Activated T-helper 1 cell treated with anti-CD3 and anti-CD28 coated beads, Interleukin-2, amount 50 U/mL, for 16 hours (primary cell): ENCODE results near the gene MARCHF7.
"Not testable (repeated sequence)": the region's sequence is repeated elsewhere in the genome, so short reads cannot be mapped to it uniquely, and the experiment has no call there.

Experiments used
- DNase-seq, 2 donors: peaks; one replicate each; pipeline ENCODE4 v3.0.0-alpha.2; 2020; ENCODE audit warnings: low read depth in 1 of 2, low spot score in 1 of 2

The MARCHF7 gene

DNA sequence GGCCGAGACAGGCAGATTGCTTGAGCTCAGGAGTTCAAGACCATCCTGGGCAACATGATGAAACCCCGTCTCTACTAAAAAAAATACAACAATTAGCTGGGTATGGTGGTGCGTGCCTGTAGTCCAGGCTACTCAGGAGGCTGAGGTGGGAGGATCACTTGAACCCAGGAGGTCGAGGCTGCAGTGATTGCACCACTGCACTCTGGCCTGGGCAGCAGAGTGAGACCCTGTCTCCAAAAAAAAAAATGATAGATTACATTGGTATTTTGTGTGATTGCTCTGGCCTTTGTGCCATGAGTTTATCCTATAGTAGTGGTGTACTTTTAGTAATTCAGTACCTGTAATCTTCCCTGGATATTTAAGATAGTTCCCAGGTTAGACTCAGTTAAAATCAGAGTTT lies 4.1 kb downstream of the MARCHF7 start:
- not testable (repeated sequence) for DNase-seq

DNA sequence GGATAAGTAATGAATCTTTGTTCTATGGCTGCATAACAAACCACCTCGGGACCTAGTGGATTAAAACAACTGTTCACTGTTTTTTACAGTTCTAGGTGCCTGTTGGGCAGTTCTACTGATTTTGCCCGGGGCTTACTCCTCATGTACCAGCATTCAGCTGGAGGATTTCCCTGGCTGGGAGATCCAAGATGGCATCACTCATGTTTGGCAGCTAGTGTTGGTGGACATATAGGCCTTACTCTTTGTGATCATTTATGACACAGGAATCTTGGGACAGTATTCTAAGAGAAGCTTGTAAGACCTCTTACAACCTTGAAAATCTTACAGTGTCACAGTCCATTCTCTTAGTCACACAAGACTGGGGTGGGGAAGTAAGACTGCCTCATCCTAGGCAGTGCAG lies 4.6 kb downstream of the MARCHF7 start:
- DNase-seq, result no peak

DNA sequence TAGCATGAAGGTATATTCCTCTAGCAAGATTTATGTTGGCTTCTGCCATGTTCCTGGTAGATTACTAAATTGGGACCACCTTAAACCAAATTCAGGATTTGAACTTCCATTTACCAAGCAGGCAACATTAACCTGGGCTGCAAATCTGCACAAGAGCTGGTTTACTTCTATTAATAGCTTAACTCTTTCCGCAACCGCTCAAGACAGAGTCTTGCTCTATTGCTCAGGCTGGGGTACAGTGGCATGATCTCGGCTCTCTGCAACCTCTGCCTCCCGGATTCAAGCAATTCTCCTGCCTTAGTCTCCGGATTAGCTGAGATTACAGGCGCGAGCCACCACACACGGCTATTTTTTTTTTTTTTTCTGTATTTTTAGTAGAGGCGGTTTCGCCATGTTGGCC lies 8.4 kb downstream of the MARCHF7 start:
- no peak for DNase-seq

DNA sequence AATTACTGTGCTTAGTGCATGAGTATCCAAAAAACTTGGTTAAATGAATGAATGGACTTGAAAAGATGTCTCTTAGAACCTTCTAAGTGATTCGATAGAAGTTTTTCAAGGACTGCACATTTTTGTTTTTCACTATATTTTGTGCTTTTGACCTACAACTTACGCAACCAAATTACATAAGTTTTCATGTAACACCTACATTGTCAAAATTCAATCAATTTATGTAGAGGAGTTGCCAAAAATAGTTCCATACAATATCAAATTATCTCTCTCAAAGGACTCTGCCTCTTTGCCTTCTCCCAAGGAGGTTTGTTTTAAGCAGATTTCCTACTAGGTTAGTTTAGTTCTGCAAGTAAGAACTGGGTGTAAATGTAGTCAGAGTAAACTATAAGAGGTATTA lies 10.3 kb downstream of the MARCHF7 start:
- DNase-seq, result no peak

DNA sequence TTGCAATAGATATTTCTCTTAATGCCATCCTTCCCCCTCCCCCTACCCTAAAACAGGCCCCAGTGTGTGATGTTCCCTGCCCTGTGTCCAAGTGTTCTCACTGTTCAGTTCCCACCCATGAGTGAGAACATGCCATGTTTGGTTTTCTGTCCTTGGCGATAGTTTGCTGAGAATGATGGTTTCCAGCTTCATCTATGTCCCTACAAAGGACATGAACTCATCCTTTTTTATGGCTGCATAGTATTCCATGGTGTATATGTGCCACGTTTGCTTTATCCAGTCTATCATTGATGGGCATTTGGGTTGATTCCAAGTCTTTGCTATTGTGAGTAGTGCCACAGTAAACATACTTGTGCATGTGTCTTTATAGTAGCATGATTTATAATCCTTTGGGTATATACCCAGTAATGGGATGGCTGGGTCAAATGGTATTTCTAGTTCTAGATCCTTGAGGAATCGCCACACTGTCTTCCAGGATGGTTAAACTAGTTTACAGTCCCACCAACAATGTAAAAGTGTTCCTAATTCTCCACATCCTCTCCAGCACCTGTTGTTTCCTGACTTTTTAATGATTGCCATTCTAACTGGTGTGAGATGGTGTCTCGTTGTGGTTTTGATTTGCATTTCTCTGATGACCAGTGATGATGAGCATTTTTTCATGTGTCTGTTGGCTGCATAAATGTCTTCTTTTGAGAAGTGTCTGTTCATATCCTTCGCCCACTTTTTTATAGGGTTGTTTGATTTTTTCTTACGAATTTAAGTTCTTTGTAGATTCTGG lies 12.7 kb downstream of the MARCHF7 start:
- not testable (repeated sequence) for DNase-seq

DNA sequence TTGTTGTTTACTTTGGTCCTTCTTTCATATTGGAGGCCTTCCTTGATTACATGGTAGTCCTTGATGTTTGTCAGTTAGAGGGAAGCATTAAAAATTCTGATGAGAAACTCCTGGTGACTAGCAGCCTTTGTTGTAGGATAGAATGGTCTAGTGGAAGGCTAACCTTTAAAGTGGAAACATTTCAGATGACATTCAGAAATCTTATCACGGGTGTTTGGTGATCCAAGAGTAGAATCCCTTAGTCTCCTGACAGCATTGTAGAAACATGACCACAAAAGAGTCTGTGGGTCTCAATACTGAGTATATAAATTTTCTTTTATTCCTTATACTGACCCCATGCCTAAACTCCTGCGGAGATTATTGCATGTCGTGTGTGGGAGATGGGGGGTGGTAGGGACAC lies 13.4 kb downstream of the MARCHF7 start:
- no peak for DNase-seq

DNA sequence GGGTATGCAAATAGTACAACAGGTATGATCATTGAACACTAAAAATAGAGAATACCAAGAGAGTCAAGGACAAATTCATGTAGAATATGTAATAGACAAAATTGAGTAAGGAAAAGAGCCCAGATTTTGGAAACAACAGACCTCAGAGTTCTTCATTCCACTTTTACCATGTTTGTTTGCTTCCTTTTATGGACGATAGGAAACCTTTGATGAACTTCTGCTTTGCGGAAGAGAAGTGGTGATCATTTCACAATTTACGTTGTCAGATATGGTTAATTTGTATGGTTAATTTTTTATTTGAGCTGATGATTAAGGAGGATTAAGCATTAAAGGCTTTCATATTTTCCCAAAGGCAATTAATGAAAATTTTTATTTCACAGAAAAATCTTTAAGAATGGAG lies 16.3 kb downstream of the MARCHF7 start:
- no peak for DNase-seq

DNA sequence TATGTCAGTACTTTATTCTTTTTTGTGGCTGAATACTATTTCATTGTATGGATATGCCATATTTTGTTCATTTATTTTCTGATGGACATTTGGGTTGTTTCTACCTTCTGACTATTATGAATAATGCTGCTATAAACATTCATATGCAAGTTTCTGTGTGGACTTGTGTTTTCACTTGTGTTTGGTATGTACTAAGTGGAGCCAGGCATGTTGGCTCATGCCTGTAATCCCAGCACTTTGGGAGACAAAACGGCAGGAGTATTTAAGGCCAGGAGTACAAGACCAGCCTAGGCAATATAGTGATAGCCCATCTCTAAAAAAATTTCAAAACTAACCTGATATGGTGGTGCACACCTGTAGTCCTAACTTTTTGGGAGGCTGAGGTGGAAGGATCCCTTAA lies 23.3 kb downstream of the MARCHF7 start:
- DNase-seq, result no peak

DNA sequence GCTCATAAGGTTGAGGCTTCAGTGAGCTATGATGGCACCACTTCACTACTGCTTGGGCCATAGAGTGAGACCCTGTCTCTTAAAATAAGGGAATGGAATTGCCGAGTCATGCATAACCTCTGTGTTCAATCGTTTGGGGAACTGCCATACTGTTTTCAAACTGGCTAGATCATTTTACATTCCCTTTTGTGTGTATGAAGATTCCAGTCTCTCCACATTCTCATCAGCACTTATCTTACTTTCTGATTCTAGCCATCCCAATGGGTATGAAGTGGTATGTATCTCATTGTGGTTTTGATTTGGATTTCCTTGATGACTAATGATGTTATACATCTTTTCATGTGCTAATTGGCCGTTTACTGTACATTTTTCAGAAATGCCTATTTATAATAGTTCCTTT lies 23.7 kb downstream of the MARCHF7 start:
- no peak for DNase-seq

DNA sequence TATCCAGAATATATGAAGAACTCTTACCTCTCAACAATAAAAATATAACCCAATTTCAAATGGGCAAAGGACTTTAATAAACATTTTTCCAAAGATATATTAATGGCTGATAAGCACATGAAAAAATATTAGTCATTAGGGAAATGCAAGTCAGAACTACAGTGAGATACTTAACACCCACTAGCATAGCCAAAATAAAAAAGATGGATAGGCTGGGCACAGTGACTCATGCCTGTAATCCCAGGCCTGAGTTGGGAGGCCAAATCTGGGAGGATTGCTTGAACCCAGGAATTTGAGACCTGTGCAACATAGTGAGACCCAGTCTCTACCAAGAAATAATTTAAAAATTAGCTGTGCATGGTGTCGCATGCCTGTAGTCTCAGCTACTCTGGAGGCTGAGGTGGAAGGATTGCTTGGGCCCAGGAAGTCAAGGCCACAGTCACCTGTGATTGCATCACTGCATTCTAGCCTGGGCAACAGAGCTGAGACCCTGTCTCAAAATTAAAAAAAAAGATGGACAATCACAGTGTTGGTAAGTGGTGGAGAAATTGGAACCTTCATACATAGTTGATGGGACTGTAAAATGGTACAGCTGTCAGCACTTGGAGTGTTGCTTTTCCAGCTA lies 25.1 kb downstream of the MARCHF7 start:
- no peak for DNase-seq

DNA sequence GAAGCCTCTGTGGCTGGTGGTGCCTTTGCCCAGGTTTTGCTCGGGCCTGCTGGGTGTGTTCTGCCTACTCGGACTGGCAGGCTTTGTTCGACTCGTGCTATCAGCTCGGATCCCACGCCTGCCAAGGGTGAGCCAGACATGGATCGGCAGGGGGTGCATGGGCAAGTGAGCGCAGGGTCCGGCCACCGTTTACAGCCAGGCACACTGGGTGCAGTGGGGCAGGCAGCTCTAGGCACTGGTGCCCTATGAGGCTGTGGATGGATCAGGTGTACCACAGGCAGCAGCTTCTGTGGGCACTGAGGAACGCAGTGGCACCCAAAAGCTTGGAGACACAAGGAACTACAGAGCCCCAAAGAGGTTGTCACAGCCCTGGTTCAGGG lies 25.6 kb downstream of the MARCHF7 start:
- no peak for DNase-seq

DNA sequence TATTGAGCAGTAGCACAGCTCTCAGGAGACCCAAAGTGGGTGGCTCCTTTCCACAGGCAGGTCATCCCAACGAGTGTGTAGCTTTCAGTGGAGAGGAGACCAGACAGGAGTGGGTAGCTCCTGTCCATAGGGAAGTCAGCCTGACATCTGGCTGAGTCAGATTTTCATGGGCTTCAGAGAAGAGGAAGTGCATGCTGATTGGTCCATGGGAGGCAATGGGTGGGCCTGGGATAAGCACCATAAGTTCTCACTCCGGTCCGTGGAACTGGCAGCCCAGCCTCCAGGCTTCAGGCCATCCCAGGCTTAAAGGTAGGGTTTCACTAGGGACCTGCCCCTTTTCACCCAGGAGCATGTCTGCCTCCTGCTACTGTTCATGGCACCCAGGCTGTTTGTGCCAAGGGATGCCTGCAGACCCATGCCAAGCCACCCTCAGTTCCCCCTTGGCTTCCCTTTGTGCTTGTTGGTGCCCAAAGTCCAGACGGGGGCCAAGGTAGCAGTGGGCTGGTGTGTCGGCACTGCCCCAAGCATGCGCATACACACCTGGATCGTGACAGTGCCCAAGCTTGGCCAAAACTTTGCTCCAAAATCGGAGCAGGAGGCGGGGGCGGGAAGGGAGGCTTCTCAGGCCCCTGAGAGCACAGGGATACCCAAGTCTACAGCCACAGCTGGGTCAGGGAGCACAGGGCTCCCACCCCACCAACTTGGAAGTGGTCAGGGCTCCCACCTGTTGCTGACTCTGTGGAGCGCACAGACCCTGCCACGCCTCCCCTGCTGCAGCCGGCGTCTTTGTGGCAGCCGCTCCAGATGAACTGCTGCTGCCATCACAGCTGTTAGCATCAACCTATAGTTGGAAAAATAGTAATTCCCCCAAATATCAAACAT lies 26.4 kb downstream of the MARCHF7 start:
- no peak for DNase-seq

DNA sequence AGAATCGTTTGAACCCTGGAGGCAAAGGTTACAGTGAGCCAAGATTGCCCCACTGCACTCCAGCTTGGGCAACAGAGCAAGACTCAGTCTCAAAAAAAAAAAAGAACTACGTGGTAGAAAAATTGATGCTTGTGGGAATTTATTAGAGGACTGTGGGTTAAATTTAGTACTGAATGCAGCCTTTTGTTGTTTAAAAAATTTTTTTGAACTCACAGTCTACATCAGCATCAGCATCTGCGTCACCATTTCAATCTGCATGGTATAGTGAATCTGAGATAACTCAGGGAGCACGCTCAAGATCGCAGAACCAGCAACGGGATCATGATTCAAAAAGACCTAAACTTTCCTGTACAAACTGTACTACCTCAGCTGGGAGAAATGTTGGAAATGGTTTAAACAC lies 30.5 kb downstream of the MARCHF7 start:
- DNase-seq, result no peak

DNA sequence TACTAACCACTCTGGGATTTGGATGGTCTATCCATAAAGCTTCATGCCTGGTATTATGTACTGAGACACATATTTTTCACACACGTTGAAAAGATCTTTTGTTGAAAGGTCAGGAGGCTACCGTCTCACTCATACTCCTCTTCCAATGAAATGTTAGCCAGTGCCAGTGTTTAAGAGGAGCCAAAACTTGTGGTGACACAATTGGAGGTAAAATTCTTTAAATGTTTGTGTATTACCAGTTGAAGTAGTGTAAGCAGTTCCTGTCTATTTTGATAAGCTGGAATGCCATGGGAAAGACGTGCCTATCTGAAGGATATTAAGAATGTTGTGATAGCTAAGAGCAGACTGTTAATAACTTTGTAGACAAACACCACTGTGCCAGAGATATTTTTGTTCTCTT lies 32.1 kb downstream of the MARCHF7 start:
- no peak for DNase-seq

DNA sequence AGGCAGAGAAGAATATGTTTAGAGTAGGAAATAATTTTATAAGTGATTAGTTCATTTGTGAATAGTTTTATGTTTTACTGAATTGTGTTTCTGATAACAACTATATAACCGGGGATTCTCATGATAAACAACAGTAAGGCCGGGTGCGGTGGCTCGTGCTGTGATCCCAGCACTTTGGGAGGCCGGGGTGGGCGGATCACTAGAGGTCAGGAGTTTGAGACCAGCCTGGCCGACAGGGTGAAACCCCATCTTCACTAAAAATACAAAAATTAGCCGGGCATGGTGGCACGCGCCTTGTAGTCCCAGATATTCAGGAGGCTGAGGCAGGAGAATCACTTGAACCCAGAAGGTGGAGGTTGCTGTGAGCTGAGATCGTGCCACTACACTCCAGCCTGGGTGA lies 32.9 kb downstream of the MARCHF7 start:
- not testable (repeated sequence) for DNase-seq

DNA sequence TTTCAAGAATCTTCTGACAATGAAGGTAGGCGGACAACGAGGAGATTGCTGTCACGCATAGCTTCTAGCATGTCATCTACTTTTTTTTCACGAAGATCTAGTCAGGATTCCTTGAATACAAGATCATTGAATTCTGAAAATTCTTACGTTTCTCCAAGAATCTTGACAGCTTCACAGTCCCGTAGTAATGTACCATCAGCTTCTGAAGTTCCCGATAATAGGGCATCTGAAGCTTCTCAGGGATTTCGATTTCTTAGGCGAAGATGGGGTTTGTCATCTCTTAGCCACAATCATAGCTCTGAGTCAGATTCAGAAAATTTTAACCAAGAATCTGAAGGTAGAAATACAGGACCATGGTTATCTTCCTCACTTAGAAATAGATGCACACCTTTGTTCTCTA lies 35.8 kb downstream of the MARCHF7 start:
- no peak for DNase-seq

DNA sequence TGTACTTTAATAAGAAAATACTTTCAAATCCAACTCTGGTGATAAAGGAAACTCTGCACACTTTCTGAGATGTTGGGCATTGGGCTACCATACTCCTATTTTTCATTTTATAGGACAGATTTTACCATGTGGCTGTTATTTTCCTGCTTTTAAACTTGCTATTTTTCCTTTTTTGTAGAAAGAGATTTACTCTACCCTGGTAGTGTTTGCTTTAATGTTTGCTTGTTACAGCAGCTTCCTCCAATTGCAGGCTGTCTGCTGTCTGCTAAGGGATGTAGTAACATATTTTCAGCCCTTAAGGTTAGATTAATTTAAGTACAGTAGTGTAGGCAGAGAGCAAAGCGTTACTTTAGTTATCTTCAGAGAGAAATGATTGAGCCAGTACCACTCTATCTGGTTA lies 38.6 kb downstream of the MARCHF7 start:
- DNase-seq, result no peak

DNA sequence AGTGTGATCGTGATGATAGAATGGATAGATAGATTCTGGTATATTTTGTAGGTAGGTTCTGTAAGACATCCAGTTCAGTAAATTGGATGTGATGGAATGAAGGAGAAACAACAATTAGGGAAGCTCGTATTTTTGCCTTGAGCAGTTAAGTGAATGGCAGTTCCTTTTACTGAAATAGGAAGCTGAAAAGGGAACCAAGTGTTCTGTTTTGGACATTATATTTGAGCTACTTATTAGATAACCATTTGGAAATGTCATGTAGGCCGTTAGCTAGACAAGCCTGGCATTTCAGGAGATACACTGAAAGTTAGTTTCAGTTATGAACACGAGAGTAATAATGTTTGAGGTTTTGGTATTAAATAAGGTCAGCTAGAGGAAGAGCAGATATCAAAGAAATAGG lies 41.5 kb downstream of the MARCHF7 start:
- DNase-seq, result no peak

DNA sequence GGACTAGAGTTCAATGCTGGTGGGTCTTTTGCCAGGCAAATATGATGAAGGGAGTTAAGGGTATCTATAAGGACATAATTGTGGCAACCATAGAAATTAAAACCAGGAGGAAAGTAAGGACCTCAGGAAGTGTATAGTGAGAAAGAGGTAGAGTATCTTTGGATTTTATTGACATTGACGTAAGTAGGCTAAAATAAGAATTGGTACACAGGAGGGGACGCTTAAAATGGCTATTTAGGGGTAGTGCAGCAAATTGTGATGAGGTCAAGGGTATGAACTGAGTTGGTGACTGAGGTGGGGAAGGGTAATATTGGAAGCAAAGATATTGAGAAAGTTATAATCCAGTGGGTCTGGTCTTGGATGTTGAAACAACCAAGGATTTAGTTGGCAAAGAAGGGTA lies 42.7 kb downstream of the MARCHF7 start:
- no peak for DNase-seq

DNA sequence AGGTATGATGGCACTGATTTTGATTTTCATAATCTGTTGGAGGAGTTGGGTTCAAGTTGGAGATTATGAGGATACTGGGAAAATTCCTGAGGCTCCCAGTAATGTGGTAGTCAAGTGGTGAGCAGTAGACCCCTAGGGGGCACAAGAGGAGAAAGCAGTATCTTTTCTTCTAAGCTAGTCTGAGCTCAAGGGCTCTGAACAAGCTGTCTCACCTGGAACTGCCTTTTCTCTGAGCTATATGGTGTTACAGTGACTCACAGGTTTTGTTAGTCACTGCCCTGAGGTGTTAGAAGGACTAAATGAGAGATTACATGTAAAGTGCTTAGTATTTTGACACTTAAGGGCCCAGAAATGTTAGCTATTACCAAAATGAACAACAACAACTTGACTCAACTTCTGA lies 43.5 kb downstream of the MARCHF7 start:
- DNase-seq, result no peak

DNA sequence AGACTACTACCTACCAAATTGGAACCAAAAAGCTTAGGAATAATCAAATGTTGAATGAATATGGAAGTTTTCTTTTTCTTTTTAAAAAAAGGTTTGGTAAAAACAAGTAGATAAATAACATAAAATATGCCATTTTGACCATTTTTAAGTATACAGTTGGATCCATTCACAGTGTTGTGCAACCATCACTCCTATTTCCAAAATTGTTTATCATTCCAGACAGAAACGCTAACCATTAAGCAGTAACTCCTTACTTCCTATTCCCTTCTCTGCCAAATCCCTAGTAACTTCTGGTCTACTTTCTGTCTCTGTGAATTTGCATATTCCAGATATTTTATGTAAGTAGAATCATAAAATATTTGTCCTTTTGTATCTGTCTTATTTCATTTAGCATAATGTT lies 45.9 kb downstream of the MARCHF7 start:
- DNase-seq, result no peak

DNA sequence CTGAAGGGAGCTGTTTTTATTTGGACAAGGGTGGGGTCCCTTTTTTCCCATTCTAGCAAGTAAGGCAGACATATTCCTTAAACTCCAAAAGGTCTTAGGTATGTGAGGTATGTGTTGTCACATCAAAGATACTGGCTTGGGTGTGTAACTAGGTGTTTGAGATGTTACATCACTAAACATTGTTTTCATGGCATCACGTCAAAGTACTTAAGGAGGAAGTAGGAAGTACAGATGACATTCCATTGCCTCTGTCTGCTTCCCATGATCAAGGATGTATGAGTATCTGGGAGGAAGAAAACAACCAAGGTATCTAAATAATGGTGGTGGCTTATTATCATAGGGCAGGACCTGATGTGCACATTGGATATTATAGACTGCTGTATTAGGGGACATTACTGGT lies 46.4 kb downstream of the MARCHF7 start:
- no peak for DNase-seq
